ENCODE measurements around the gene SYNE3. TPM values are rescaled to one million over a fixed set of nuclear protein-coding genes. Genes with fewer than 3 reads are reported as not detected.
A peak's percentile ranks its signal among the peaks of the same experiment; 100 is the strongest.

Gene SYNE3
- total and polyA plus RNA-seq, 5 donors from 2014 or later, result 2.7 to 71.7 (median 4.1) TPM

GRCh38 chr14:95525999-95526398 lies 9.5 kb upstream of the SYNE3 start:
- peaks cover 59% of the 10 kb centered on the region for H3K4me1 ChIP-seq (ENCODE audit: control insufficient read depth, insufficient read depth, low read length, poor library complexity, severe bottlenecking)
- no peak overlapping the region for H3K27ac ChIP-seq (ENCODE audit: insufficient read depth, low read length, poor library complexity, severe bottlenecking)
- no peaks in the 10 kb centered on the region for H3K9me3 ChIP-seq (ENCODE audit: control insufficient read depth in 2 of 2, low read length in 2 of 2)
- H3K4me3 ChIP-seq (ENCODE audit: low read depth, low read length), result no peak overlapping the region
- Mint-ChIP-seq H3K36me3 (no peaks in the 10 kb centered on the region), H3K27ac (peak overlapping the region; percentile 82 to 99 (median 96)), H3K27me3 (no peaks in the 10 kb centered on the region), H3K4me1 (peaks cover 30 to 76% (median 64%) of the 10 kb centered on the region in 4 donors), H3K4me3 (no peak overlapping the region), H3K9me3 (no peaks in the 10 kb centered on the region)
- ATAC-seq (ENCODE audit: low read depth in 2 of 2), result no peak
- no peaks in the 10 kb centered on the region for H3K27me3 ChIP-seq (ENCODE audit: control insufficient read depth, insufficient read depth, low read length)
- no peak for DNase-seq
- peaks cover 2% of the 10 kb centered on the region for H3K36me3 ChIP-seq (ENCODE audit: control insufficient read depth, insufficient read depth, low read length)

GRCh38 chr14:95524706-95525512 lies 8.5 kb upstream of the SYNE3 start:
- H3K4me3 Mint-ChIP-seq, result peak overlapping the region in 1 of 4 donors; percentile 85
- H3K27me3 ChIP-seq (ENCODE audit: control insufficient read depth, insufficient read depth, low read length), result no peaks in the 10 kb centered on the region
- no peaks in the 10 kb centered on the region for H3K36me3 ChIP-seq (ENCODE audit: control insufficient read depth, insufficient read depth, low read length)
- peaks cover 31 to 77% (median 60%) of the 10 kb centered on the region in 4 donors for H3K4me1 Mint-ChIP-seq
- ATAC-seq (ENCODE audit: low read depth in 2 of 2) (no peak), DNase-seq (no peak)
- peak overlapping the region; percentile 87 to 98 (median 96) for H3K27ac Mint-ChIP-seq
- no peaks in the 10 kb centered on the region for H3K9me3 Mint-ChIP-seq
- H3K27me3 Mint-ChIP-seq, result no peaks in the 10 kb centered on the region
- H3K27ac ChIP-seq (ENCODE audit: insufficient read depth, low read length, poor library complexity, severe bottlenecking), result peak overlapping the region; percentile 79
- H3K4me3 ChIP-seq (ENCODE audit: low read depth, low read length), result peak overlapping the region; percentile 76
- peaks cover 68% of the 10 kb centered on the region for H3K4me1 ChIP-seq (ENCODE audit: control insufficient read depth, insufficient read depth, low read length, poor library complexity, severe bottlenecking)
- H3K36me3 Mint-ChIP-seq, result no peaks in the 10 kb centered on the region
- H3K9me3 ChIP-seq (ENCODE audit: control insufficient read depth in 2 of 2, low read length in 2 of 2), result no peaks in the 10 kb centered on the region

- no peaks in the 10 kb centered on the region for H3K36me3 Mint-ChIP-seq
- no peaks in the 10 kb centered on the region for H3K9me3 Mint-ChIP-seq
- peaks cover 78% of the 10 kb centered on the region for H3K4me1 ChIP-seq (ENCODE audit: control insufficient read depth, insufficient read depth, low read length, poor library complexity, severe bottlenecking)
- peak overlapping the region; percentile 76 for H3K4me3 ChIP-seq (ENCODE audit: low read depth, low read length)
- H3K4me1 Mint-ChIP-seq, result peaks cover 32 to 83% (median 69%) of the 10 kb centered on the region in 4 donors
- ATAC-seq (ENCODE audit: low read depth in 2 of 2), result peak in 1 of 2 donors; percentile 48
- peak in 1 of 3 donors; percentile 91 for DNase-seq
- peak overlapping the region; percentile 79 for H3K27ac ChIP-seq (ENCODE audit: insufficient read depth, low read length, poor library complexity, severe bottlenecking)
- no peaks in the 10 kb centered on the region for H3K27me3 ChIP-seq (ENCODE audit: control insufficient read depth, insufficient read depth, low read length)
- peak overlapping the region; percentile 87 to 98 (median 96) for H3K27ac Mint-ChIP-seq
- H3K4me3 Mint-ChIP-seq, result peak overlapping the region; percentile 83 to 91 (median 86)
- no peaks in the 10 kb centered on the region for H3K9me3 ChIP-seq (ENCODE audit: control insufficient read depth in 2 of 2, low read length in 2 of 2)
- no peaks in the 10 kb centered on the region for H3K27me3 Mint-ChIP-seq
- no peaks in the 10 kb centered on the region for H3K36me3 ChIP-seq (ENCODE audit: control insufficient read depth, insufficient read depth, low read length)
Observed at GRCh38 chr14:95523815-95524448, 7.5 kb upstream of the SYNE3 start.

GRCh38 chr14:95523051-95523814 lies 6.8 kb upstream of the SYNE3 start:
- peak overlapping the region; percentile 87 to 98 (median 96) for H3K27ac Mint-ChIP-seq
- no peaks in the 10 kb centered on the region for H3K27me3 ChIP-seq (ENCODE audit: control insufficient read depth, insufficient read depth, low read length)
- H3K9me3 Mint-ChIP-seq, result no peaks in the 10 kb centered on the region
- H3K36me3 ChIP-seq (ENCODE audit: control insufficient read depth, insufficient read depth, low read length), result no peaks in the 10 kb centered on the region
- ATAC-seq (ENCODE audit: low read depth in 2 of 2), result peak; percentile 74 to 78
- peak overlapping the region; percentile 83 to 91 (median 86) for H3K4me3 Mint-ChIP-seq
- DNase-seq, result peak in 1 of 3 donors; percentile 94
- H3K4me1 ChIP-seq (ENCODE audit: control insufficient read depth, insufficient read depth, low read length, poor library complexity, severe bottlenecking), result peaks cover 85% of the 10 kb centered on the region
- peak overlapping the region; percentile 76 for H3K4me3 ChIP-seq (ENCODE audit: low read depth, low read length)
- H3K27me3 Mint-ChIP-seq, result no peaks in the 10 kb centered on the region
- no peaks in the 10 kb centered on the region for H3K9me3 ChIP-seq (ENCODE audit: control insufficient read depth in 2 of 2, low read length in 2 of 2)
- H3K36me3 Mint-ChIP-seq, result no peaks in the 10 kb centered on the region
- H3K4me1 Mint-ChIP-seq, result peaks cover 37 to 89% (median 75%) of the 10 kb centered on the region in 4 donors
- peak overlapping the region; percentile 79 for H3K27ac ChIP-seq (ENCODE audit: insufficient read depth, low read length, poor library complexity, severe bottlenecking)

GRCh38 chr14:95522556-95522955 lies 6.1 kb upstream of the SYNE3 start:
- Mint-ChIP-seq H3K27me3 (no peaks in the 10 kb centered on the region), H3K9me3 (no peaks in the 10 kb centered on the region), H3K27ac (peak overlapping the region; percentile 87 to 98 (median 96)), H3K4me1 (peaks cover 39 to 94% (median 81%) of the 10 kb centered on the region in 4 donors), H3K4me3 (peak overlapping the region; percentile 83 to 91 (median 86)), H3K36me3 (no peaks in the 10 kb centered on the region)
- Histone ChIP-seq H3K4me3 (ENCODE audit: low read depth, low read length) (peak overlapping the region; percentile 76), H3K27ac (ENCODE audit: insufficient read depth, low read length, poor library complexity, severe bottlenecking) (peak overlapping the region; percentile 79), H3K27me3 (ENCODE audit: control insufficient read depth, insufficient read depth, low read length) (no peaks in the 10 kb centered on the region), H3K36me3 (ENCODE audit: control insufficient read depth, insufficient read depth, low read length) (no peaks in the 10 kb centered on the region), H3K4me1 (ENCODE audit: control insufficient read depth, insufficient read depth, low read length, poor library complexity, severe bottlenecking) (peaks cover 92% of the 10 kb centered on the region), H3K9me3 (ENCODE audit: control insufficient read depth in 2 of 2, low read length in 2 of 2) (no peaks in the 10 kb centered on the region)
- ATAC-seq (ENCODE audit: low read depth in 2 of 2), result no peak
- peak in 1 of 3 donors; percentile 61 for DNase-seq

- H3K4me3 ChIP-seq (ENCODE audit: low read depth, low read length), result peak overlapping the region; percentile 76
- peak overlapping the region; percentile 87 to 98 (median 96) for H3K27ac Mint-ChIP-seq
- H3K36me3 ChIP-seq (ENCODE audit: control insufficient read depth, insufficient read depth, low read length), result no peaks in the 10 kb centered on the region
- no peak for ATAC-seq (ENCODE audit: low read depth in 2 of 2)
- no peaks in the 10 kb centered on the region for H3K36me3 Mint-ChIP-seq
- H3K9me3 ChIP-seq (ENCODE audit: control insufficient read depth in 2 of 2, low read length in 2 of 2), result no peaks in the 10 kb centered on the region
- peaks cover 34 to 94% (median 81%) of the 10 kb centered on the region in 4 donors for H3K4me1 Mint-ChIP-seq
- peak overlapping the region; percentile 32 to 91 (median 84) for H3K4me3 Mint-ChIP-seq
- DNase-seq, result no peak
- H3K4me1 ChIP-seq (ENCODE audit: control insufficient read depth, insufficient read depth, low read length, poor library complexity, severe bottlenecking), result peaks cover 93% of the 10 kb centered on the region
- no peaks in the 10 kb centered on the region for H3K9me3 Mint-ChIP-seq
- no peaks in the 10 kb centered on the region for H3K27me3 Mint-ChIP-seq
- H3K27ac ChIP-seq (ENCODE audit: insufficient read depth, low read length, poor library complexity, severe bottlenecking), result peak overlapping the region; percentile 79
- H3K27me3 ChIP-seq (ENCODE audit: control insufficient read depth, insufficient read depth, low read length), result no peaks in the 10 kb centered on the region
Observed at GRCh38 chr14:95522116-95522515, 5.7 kb upstream of the SYNE3 start.

GRCh38 chr14:95521001-95521400 lies 4.6 kb upstream of the SYNE3 start:
- H3K4me1 Mint-ChIP-seq, result peaks cover 34 to 87% (median 76%) of the 10 kb centered on the region in 4 donors
- H3K27ac ChIP-seq (ENCODE audit: insufficient read depth, low read length, poor library complexity, severe bottlenecking), result peak overlapping the region; percentile 86
- ATAC-seq (ENCODE audit: low read depth in 2 of 2) (no peak), DNase-seq (no peak)
- peaks cover 92% of the 10 kb centered on the region for H3K4me1 ChIP-seq (ENCODE audit: control insufficient read depth, insufficient read depth, low read length, poor library complexity, severe bottlenecking)
- no peaks in the 10 kb centered on the region for H3K9me3 Mint-ChIP-seq
- no peaks in the 10 kb centered on the region for H3K27me3 ChIP-seq (ENCODE audit: control insufficient read depth, insufficient read depth, low read length)
- H3K4me3 Mint-ChIP-seq, result no peak overlapping the region
- H3K9me3 ChIP-seq (ENCODE audit: control insufficient read depth in 2 of 2, low read length in 2 of 2), result no peaks in the 10 kb centered on the region
- H3K4me3 ChIP-seq (ENCODE audit: low read depth, low read length), result no peak overlapping the region
- no peaks in the 10 kb centered on the region for H3K36me3 Mint-ChIP-seq
- H3K27me3 Mint-ChIP-seq, result no peaks in the 10 kb centered on the region
- no peaks in the 10 kb centered on the region for H3K36me3 ChIP-seq (ENCODE audit: control insufficient read depth, insufficient read depth, low read length)
- H3K27ac Mint-ChIP-seq, result peak overlapping the region; percentile 17 to 98 (median 87)
